Activated CD4-positive, alpha-beta T cell treated with anti-CD3 and anti-CD28 coated beads, Interleukin-2, amount 50 U/mL, for 48 hours (primary cell): Measurements from ENCODE around the gene SORCS2.
A peak's percentile ranks its signal among the peaks of the same experiment; 100 is the strongest.

Experiments
- DNase-seq, 2 experiments: peaks; one replicate each; pipeline ENCODE4 v3.0.0-alpha.2; 2020

Gene SORCS2

GRCh38 chr4:7330031-7330596 is 137.8 kb downstream of the SORCS2 start:
- DNase-seq = no peak

- DNase-seq = no peak
Observed at GRCh38 chr4:7330811-7331681, 138.7 kb downstream of the SORCS2 start.

GRCh38 chr4:7331682-7332000 is 139.3 kb downstream of the SORCS2 start:
- no peak for DNase-seq

GRCh38 chr4:7332216-7333023 is 140.1 kb downstream of the SORCS2 start:
- DNase-seq = no peak

- DNase-seq = no peak
Observed at GRCh38 chr4:7333024-7333780, 140.9 kb downstream of the SORCS2 start.

GRCh38 chr4:7333801-7334421 is 141.6 kb downstream of the SORCS2 start:
- no peak for DNase-seq

GRCh38 chr4:7334521-7335275 is 142.4 kb downstream of the SORCS2 start:
- no peak for DNase-seq

- DNase-seq = peak; percentile 70 to 77
Observed at GRCh38 chr4:7335344-7336066, 143.2 kb downstream of the SORCS2 start.

GRCh38 chr4:7336067-7336569 is 143.8 kb downstream of the SORCS2 start:
- DNase-seq = no peak

- no peak for DNase-seq
Observed at GRCh38 chr4:7336732-7337131, 144.4 kb downstream of the SORCS2 start.

- no peak for DNase-seq
Observed at GRCh38 chr4:7337196-7338058, 145.1 kb downstream of the SORCS2 start.

GRCh38 chr4:7338059-7338452 is 145.7 kb downstream of the SORCS2 start:
- DNase-seq = no peak

GRCh38 chr4:7338876-7339623 is 146.7 kb downstream of the SORCS2 start:
- DNase-seq = no peak

GRCh38 chr4:7339751-7340552 is 147.6 kb downstream of the SORCS2 start:
- DNase-seq = no peak

GRCh38 chr4:7340553-7341433 is 148.5 kb downstream of the SORCS2 start:
- no peak for DNase-seq

- DNase-seq = no peak
Observed at GRCh38 chr4:7341491-7342222, 149.3 kb downstream of the SORCS2 start.
